NCI-H1417 (cell line): Measurements from ENCODE around the gene CYP3A5.
"Not testable (repeated sequence)": the region's sequence is repeated elsewhere in the genome, so short reads cannot be mapped to it uniquely, and the experiment has no call there.

ENCODE experiments used
- DNase-seq, 3 experiments: peaks; one replicate each; lab custom pipeline; 2025; lab: John Stamatoyannopoulos, UW

Gene CYP3A5

DNA sequence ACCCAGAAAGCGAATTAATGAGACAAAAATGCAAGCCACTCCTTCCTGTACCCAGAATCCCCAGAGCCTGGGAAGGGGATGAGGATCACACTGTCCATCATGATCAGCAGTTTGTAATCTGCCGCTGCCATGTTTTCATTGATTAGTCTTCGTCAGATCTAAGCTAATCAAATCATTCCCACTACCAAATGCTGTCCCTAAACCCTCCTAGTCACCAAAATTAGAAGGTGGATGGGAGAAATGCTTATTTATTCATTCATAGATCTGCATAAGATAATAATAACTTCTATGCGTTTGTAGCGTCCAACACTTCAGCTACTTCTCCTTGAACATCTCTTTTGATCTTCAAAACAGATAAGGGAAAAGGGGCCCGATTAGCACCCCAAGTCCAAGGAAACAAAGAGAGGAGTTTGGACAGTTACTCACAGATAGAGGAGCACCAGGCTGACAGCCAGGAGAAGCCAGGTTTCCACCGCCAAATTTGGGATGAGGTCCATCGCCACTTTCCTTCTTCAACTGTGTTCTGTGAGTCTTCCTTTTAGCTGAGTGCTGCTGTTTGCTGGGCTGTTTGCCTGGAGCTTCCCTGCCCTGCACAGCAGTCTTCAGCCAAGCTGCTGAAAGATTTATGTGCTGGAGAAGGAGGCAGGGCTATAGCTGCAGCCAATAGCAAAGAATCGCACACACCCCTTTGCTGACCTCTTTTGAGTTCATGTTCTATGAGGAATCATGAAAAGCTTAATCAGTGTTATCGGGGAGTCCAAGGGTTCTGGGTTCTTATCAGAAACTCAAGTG, at the start of gene CYP3A5:
Gene CYP3A5 (minus strand): TSS at position 597 of the 792 bp plus-strand sequence. CDS start 100 bp downstream, at position 497.
- DNase-seq = no peak

DNA sequence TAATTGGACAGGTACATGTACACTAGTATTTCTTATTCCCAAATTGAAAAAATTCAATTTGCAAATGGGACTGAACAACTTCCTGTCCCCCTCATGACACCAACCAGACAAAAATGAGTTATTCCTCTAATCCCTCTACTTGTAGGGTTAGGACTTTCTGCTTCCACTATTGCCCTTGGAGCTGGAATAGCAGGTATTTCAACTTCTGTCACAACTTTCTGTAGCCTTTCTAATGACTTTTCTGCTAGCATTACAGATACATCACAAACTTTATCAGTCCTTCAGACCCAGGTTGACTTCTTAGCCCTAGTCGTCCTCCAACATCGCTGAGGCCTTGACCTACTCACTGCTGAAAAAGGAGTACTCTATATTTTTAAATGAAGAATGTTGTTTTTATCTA, 48.8 kb upstream of the CYP3A5 start:
- DNase-seq = no peak

DNA sequence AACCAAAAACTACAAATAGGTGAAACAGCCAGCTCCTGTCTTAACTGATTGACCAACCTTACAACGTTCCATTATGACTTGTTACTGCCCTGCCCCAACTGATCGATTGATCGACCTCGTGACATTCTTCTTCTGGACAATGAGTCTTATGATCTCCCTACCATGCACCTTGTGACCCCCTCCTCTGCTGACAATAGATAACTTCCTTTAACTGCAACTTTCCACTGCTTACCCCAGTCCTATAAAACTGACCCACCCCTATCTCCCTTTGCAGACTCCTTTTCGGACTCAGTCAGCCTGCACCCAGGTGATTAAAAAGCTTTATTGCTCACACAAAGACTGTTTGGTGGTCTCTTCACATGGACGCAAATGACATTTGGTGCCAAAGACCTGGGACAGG, 43.4 kb upstream of the CYP3A5 start:
- not testable (repeated sequence) for DNase-seq

DNA sequence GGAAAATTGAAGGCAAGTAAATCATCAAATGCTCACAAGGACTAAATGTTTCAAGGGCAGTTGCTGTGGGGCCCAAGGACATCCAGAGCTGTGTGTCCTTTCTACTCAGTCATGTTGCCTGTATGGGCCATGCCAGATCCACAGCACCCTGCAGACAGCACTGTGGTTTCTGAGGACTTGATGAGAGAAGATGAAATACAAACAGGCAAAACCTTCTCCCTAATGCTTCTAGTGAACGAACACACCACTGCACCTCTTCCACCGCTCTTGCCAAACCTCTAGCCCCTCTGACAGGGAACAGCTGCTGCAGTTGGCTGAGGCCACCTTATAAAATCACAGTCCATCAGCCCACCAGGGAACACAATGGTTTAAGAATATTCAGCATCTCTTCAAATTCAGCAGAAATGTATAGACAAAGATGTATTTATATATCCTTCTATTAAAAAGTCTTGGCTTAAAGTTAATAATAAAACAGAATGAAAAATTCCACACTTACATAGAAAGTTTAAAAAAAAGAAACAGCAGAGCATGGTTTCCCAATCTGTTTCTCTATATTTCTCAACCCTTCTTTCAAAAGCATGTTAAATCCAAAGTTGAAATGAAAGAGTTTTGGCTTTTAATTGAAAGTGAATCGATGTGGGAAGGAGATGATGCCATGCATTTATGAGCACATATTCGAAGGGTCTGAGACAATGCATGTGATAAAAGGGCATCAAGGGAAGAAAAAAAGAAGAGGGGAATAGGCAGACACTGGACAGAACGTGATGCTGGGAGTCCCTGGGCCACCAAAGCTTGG, 41.2 kb upstream of the CYP3A5 start:
- DNase-seq = no peak

DNA sequence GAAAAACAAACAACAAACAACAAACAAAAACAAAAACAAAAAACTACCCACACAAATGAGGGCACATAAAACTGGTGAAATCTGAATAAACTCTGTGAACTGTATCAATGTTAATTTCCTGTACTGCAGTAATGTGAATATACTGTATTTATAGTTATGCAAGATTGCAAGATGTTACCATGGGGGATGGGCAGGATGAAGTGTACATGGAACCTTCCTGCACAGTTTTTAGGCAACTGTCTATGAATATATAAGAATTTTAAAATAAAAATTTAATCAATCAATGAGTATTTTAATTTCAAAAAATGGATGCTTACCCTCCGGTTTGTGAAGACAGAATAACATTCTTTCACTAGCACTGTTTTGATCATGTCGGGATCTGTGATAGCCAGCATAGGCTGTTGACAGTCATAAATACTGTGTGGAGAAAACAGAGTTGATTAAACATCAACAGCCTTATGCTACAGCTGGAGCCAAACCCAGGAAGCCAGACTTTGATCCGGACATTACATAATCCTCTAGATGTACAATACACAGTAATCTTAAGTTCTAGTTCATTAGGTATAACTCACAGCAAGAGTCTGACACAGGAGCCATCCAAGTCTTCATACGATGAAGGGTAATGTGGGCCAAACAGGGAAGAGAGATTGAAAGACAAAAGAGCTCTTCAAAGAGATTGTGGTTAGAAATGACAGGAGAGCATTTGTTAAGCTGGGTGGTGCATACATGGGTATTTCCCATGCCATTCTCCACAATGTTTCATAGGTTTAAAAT, 40.4 kb upstream of the CYP3A5 start:
- no peak for DNase-seq

DNA sequence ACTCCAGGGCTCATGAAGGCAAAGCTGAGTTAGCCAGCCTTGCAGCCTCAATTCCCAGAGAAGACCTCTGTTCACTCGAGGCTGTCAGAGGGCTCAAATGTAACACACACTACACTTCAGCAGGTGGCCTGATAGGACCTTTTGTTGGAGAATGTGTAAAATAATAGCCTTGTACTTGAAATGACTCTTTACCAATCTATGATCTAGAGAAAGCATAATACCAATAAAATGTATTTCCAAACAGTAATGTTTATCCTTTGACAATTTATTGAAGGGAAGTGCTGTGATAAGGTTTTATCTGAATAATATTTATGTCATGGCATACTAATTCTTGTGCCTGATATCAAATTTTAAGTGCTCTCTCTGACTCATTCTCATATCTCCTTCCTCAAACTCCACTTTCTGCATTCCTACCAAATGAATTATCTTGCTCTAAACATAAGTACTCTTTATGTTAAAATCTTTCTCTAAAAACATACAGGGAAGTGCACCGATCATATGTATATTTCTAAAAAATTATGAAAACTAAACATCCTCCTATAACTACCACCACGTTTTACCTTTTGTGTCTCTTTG, 34.3 kb upstream of the CYP3A5 start:
- DNase-seq = no peak

DNA sequence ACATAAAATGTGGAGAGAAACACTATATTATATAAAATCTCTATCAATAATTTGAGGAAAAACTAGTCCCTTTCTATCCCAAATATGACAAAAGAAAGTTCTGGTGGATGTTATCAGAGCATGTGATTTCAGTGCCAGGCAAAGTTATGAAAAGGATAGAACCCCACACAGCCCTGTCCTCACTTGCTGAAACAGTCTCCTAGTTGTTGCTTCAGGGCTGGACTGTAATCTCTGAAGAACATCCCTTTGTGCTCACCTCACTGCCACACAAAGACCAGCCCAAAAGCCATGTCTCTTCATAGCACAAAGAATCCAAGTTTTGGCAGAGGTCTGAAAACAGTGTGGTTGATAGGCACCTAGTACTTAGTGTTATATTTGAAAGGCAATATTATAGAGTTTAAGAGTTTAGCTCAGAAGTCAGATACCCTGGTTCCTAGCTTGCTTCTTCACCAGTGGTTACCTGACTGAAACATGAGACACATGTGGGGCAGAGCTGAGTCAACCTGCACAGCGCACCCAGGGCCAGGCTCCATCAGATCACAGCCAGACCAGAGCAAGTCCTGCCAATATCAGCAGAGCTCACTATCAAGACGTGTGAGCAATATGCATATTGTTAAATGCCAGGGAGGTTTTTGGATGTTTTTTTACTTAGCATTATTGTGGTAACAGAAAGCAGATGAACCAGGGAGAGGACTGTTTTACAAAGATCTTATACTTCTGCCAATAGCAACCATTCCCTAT, 30.2 kb upstream of the CYP3A5 start:
- DNase-seq = no peak

DNA sequence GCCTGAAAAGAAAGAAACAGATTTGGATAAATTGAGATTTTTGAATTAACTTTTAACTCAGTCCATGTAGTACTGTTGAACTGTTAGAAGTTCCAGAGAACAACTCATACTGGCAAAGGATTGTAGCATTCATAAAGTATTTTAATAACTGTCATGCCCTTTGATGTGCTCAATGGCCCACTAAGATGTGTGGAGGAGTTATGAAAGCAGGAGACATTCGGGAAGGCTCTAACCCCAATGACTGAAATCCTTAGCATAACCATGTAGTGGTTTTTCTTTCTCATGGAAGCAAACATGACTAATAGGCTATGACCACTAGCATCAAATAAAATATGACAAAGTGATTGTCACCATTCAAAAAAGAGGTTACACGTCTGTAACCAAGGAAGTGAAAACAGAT, 29.5 kb upstream of the CYP3A5 start:
- no peak for DNase-seq

DNA sequence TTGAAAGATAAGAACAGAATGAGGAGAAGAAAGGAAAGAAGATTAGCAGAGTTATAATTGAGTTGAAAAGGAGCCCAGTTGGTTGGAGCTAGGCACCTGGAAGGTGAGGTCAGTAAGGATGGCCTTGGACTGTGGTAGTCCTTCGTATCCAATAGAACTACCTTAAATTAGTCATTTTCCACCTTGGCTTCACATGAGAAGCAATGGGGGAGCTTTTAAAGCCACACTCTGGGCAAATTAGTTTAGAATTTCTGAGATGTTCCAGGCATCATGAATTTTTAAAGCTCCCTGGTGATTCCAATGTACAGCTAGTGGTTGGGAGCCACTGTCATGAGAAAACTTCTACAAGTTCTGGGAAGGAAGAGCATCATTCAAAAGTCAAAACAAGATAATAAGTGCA, 27.3 kb upstream of the CYP3A5 start:
- peak in 2 of 3 experiments; percentile 27 to 35 for DNase-seq

DNA sequence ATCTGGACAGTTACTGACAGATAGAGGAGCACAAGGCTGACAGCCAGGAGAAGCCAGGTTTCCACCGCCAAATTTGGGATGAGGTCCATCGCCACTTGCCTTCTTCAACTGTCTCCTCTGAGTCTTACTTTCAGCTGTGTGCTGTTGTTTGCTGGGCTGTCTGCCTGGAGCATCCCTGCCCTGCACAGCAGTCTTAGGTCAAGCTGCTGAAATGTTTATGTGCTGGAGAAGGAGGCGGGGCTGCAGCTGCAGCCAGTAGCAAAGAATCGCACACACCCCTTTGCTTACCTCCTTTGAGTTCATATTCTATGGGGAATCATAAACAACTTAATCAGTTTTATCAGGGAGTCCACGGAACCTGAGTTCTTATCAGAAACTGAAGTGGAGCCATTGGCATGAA, 20.1 kb upstream of the CYP3A5 start:
- DNase-seq = no peak

DNA sequence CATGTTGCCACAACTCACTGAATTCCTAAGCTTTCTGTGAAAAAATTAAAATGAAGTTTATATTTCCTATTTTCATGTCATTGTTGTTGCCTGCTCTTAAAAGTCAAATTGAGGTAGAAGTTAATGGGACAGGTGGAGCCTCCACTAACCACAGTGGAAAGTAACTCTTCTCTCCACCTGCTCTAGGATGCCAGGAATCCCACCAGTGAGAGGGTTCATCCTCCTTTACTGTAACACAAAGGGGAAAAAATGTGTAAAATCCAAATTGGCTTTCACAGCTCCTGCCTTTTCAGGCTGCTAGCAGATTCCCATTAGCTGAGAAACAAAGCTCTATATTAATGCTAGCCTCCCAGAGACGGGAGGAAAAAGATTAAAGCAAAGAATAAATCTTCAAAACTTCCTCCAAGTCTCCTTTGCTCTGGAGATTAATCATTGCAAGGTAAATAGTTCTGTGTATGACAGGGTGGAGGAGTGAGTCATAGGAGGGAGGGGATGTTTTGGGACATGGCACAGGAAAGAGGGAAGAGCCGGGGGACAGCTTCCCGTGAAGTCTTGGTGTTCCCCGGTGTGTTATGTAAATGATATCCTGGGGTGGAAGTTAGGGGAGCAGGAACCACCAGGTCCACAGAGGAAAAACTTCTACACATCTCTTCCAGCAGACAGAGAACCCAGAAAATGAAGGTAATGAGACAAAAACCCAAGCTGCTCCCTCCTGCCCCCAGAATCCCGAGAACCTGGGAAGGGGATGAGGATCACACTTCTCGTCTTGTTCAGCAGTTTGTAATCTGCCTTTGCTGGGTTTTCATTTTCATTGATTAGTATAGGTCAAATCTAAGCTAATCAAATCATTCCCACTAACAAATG, 19.3 kb upstream of the CYP3A5 start:
- not testable (repeated sequence) for DNase-seq

DNA sequence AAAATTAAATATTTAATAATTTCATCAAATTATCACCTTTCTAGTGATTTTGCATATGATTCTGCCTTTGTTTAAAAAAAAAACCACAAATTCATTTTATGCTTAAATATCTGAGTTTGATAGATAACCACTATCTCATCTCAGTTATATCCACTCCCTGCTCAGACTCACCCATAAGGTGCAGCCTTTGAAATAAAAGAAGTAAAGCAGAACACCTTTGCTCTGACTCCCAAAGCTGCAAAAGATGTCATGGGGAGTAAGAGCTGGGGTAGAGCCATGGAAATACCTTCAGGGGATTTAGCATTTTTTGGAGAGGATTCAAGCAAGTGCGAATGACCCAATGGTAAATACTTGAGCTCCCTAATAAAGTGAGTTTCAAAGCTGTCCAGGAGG, 15.1 kb upstream of the CYP3A5 start:
- DNase-seq = no peak

DNA sequence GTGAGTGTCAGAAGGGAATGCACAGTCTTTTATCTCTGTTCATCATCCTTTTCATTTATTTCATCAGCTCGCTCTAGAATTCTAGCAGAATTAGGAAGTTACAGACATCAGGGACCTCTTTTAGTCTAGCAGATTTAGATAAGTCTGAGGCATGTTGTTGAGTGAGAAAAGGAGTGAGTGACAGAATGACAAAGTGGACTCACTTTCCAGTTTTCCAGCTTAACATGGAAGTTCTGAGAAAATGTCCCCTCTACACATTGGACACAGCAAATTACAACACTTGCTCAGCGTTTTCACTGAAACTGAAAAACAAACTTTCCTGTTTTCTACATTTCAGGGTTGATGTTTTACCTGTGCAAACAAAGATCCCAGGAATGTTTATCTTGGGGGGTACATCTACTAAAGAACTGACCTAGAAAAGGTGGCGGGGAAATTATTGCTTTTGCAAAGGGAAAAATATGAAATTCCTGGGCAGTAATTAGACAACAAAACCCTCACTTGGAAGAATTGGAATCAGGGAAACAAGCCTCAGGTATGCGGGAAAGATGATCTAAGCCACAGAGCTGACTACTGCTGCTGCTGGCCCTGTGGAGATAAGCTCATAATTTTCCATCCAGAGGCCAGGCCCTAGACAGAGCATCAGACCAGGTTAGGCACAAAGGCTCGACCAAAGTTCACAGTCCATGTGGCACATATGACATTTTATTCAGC, 14.6 kb upstream of the CYP3A5 start:
- DNase-seq = no peak

DNA sequence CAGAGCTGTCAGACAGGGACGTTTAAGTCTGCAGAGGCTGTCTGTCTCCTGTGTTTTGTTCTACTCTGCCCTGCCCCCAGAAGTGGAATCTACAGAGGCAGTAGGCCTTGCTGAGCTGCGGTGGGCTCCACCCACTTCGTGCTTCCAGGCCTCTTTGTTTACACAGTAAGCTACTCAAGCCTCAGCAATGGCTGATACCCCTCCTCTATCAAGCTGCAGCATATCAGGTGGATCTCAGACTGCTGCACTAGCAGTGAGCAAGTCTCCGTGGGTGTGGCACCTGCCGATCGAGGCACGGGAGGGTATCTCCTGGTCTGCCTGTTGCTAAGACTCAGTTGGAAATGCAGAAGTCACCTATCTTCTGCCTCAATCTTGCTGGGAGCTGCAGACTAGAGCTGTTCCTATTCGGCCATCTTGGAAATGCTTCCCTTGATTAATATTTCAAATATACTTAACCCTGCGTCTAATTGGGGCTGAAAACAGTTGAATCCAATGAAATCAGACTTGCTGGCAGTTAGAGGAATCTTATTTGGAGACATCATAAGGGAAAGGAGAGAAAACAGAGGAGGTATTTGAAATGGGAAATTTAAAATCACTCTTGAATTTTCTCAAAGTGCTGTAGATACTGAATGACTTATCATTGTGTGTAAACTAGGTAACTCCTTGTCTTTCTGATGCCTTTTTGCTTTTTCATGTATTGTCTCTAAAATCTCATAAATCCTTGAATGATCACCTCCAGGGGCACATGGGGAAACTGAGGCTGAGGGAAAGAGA, 13.8 kb upstream of the CYP3A5 start:
- peak; percentile 18 to 83 (median 71) for DNase-seq

DNA sequence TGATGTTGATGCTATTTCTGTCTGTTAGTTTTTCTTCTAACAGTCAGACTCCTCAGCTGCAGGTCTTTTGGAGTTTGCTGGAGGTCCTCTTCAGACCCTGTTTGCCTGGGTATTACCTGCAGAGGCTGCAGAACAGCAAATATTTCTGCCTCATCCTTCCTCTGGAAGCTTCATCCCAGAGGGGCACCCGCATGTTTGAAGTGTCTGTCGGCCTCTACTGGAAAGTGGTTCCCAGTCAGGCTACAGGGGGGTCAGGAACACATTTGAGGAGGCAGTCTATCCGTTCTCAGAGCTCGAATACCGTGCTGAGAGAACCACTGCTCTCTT, 13.3 kb upstream of the CYP3A5 start:
- no peak for DNase-seq

DNA sequence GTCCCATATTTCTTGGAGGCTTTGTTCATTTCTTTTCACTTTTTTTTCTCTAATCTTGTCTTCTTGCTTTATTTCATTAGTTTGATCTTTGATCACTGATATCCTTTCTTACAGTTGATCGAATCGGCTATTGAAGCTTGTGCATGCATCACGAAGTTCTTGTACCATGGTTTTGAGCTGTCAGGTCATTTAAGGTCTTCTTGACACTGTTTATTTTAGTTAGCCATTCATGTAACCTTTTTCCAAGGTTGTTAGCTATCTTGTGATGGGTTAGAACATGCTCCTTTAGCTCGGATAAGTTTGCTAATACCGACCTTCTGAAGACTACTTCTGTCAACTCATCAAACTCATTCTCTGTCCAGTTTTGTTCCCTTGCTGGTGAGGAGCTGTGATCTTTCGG, 12.8 kb upstream of the CYP3A5 start:
- not testable (repeated sequence) for DNase-seq

DNA sequence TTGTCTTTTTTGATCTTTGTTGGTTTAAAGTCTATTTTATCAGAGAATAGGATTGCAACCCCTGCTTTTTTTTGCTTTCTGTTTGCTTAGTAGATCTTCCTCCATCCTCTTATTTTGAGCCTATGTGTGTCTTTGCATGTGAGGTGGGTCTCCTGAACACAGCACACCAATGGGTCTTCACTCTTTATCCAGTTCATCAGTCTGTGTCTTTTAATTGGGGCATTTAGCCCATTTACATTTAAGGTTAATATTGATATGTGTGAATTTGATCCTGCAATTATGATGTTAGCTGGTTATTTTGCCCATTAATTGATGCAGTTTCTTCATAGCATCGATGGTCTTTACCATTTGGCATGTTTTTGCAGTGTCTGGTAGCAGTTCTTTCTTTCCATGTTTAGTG, 11.9 kb upstream of the CYP3A5 start:
- DNase-seq = not testable (repeated sequence)

DNA sequence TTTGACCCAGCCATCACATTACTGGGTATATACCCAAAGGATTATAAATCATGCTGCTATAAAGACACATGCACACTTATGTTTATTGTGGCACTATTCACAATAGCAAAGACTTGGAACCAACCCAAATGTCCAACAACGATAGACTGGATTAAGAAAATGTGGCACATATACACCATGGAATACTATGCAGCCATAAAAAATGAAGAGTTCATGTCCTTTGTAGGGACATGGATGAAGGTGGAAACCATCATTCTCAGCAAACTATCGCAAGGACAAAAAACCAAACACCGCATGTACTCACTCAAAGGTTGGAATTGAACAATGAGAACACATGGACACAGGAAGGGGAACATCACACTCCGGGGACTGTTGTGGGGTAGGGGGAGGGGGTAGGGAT, 11.1 kb upstream of the CYP3A5 start:
- not testable (repeated sequence) for DNase-seq
